Keratinocyte (primary cell): ENCODE results near the gene PTPA. TPM values are rescaled to one million over a fixed set of nuclear protein-coding genes. Genes with fewer than 3 reads are reported as not detected.
A peak's percentile ranks its signal among the peaks of the same experiment; 100 is the strongest.

Experiments used
- DNase-seq: peaks from one replicate; pipeline ENCODE4 v3.0.0-alpha.2; 2011; ENCODE audit warnings: low read depth, missing footprints, low spot score
- FAIRE-seq: peaks from 2 replicates; lab custom pipeline; 2011; peaks lifted over from hg19 to GRCh38; lab: Jason Lieb, UNC
- H2AFZ ChIP-seq: 2 replicates; pipeline ENCODE4 v1.6.0; 2012; ENCODE audit warnings: low read length, control low read depth, inconsistent platforms; ENCODE audit not compliant: control insufficient read depth
- H3K27ac ChIP-seq: 2 replicates; pipeline ENCODE4 v1.5.1; 2011; ENCODE audit warnings: low read length; ENCODE audit not compliant: control insufficient read depth, insufficient read depth
- H3K27me3 ChIP-seq: 3 replicates; pipeline ENCODE4 v1.6.0; 2011; ENCODE audit warnings: low read length; ENCODE audit not compliant: control insufficient read depth, insufficient read depth; ENCODE audit errors: extremely low read depth
- H3K36me3 ChIP-seq, 2 experiments: 2 replicates in 1 of 2; 3 replicates in 1 of 2; pipeline ENCODE4 v1.5.1; 2011; ENCODE audit warnings: low read length in 2 of 2, mild to moderate bottlenecking in 1 of 2; ENCODE audit not compliant: control insufficient read depth in 2 of 2, insufficient read depth in 2 of 2; ENCODE audit errors: extremely low read depth in 1 of 2
- H3K4me1 ChIP-seq: 3 replicates; pipeline ENCODE4 v1.5.1; 2011; ENCODE audit warnings: low read length; ENCODE audit not compliant: control insufficient read depth, insufficient read depth; ENCODE audit errors: extremely low read depth
- H3K4me2 ChIP-seq: 3 replicates; pipeline ENCODE4 v1.6.0; 2011; ENCODE audit warnings: low read depth, low read length; ENCODE audit not compliant: control insufficient read depth, insufficient read depth; ENCODE audit errors: extremely low read depth
- H3K4me3 ChIP-seq, 3 experiments: fragments of 200-600 bp in 1 of 3; sonication (generic) in 1 of 3; 2 replicates in 2 of 3; 3 replicates in 1 of 3; pipeline ENCODE4 v1.5.1; 2011 to 2016; ENCODE audit warnings: low read length in 3 of 3, mild to moderate bottlenecking in 3 of 3, control low read depth in 2 of 3, inconsistent platforms in 1 of 3, low read depth in 1 of 3, mixed read lengths in 1 of 3, mixed run types in 1 of 3, moderate library complexity in 1 of 3; ENCODE audit not compliant: control insufficient read depth in 2 of 3, insufficient read depth in 2 of 3; ENCODE audit errors: extremely low read depth in 1 of 3
- H3K79me2 ChIP-seq: 2 replicates; pipeline ENCODE4 v1.6.0; 2012; ENCODE audit warnings: low read length; ENCODE audit not compliant: control insufficient read depth, insufficient read depth
- H3K9ac ChIP-seq: 3 replicates; pipeline ENCODE4 v1.6.0; 2011; ENCODE audit warnings: low read length; ENCODE audit not compliant: control insufficient read depth, insufficient read depth; ENCODE audit errors: extremely low read depth
- H3K9me1 ChIP-seq: 3 replicates; pipeline ENCODE4 v1.6.0; 2011; ENCODE audit warnings: low read length; ENCODE audit not compliant: control insufficient read depth, insufficient read depth; ENCODE audit errors: extremely low read depth
- H3K9me3 ChIP-seq: 2 replicates; pipeline ENCODE4 v1.5.1; 2012; ENCODE audit warnings: low read depth, low read length; ENCODE audit not compliant: control insufficient read depth
- H4K20me1 ChIP-seq: 3 replicates; pipeline ENCODE4 v1.6.0; 2011; ENCODE audit warnings: low read length; ENCODE audit not compliant: control insufficient read depth, insufficient read depth; ENCODE audit errors: extremely low read depth
- CTCF ChIP-seq, 3 experiments: IDR thresholded peaks in 1 of 3; conservative IDR thresholded peaks in 1 of 3; optimal IDR thresholded peaks in 1 of 3; 2 replicates in 2 of 3; 3 replicates in 1 of 3; pipeline versions ENCODE3 to v1.5.1; 2011; ENCODE audit warnings: low read length in 3 of 3, mild to moderate bottlenecking in 3 of 3, moderate library complexity in 2 of 3, control low read depth in 1 of 3, inconsistent platforms in 1 of 3; ENCODE audit not compliant: insufficient read depth in 2 of 3; ENCODE audit errors: extremely low read depth in 1 of 3
- EZH2 ChIP-seq: IDR thresholded peaks from one replicate; pipeline ENCODE4 v1.6.1; 2012; ENCODE audit warnings: inconsistent platforms, mild to moderate bottlenecking, low read length, moderate library complexity
- dilution Hi-C: fragments of 300-500 bp; cut with MboI; formaldehyde crosslinking; loops from one replicate; pipeline ENCODE4 v1.7.0; 2020; ENCODE audit warnings: low sequenced_read_pairs; ENCODE audit not compliant: extremely low pct_ligation_motif_present
- polyA plus RNA-seq, 5 experiments: library from polyadenylated mRNA; depleted of rRNA in 3 of 5; stranded (reverse) in 3 of 5; stranded (forward) in 1 of 5; unstranded in 1 of 5; fragments of >200 nt; gene quantifications; 1 replicate in 1 of 5; 2 replicates in 3 of 5; 3 replicates in 1 of 5; pipeline versions ENCODE4 v1.2.1 to v1.2.3, GENCODE V29; 2011 to 2012; ENCODE audit warnings: missing spikeins in 2 of 5, low read depth in 1 of 5, low replicate concordance in 1 of 5

PTPA gene
- polyA plus RNA-seq, 1 donor (not counting 4 experiments of a cell fraction or from before 2014, with no cell fraction given), result 98.0 TPM

DNA sequence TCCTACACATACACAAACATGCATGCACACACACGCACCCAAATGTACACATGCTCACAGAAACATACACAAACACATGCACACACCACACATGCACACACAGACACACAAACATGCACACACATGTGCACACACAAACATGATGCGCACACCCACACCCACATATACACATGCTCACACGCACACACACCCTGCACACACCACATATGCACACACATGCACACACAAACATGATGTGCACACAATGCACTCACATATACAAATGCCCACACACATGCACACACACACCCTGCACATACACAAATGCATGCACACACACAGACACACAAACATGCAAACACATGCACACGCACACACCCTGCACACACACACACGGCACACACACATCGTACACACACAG lies 74.2 kb downstream of the PTPA start:
- Histone ChIP-seq H3K4me1 (peaks cover 4% of the 10 kb centered on the region), H3K27ac (no peak overlapping the region), H3K9ac (no peak overlapping the region), H3K9me3 (no peaks in the 10 kb centered on the region), H3K4me2 (no peak overlapping the region), H3K79me2 (no peaks in the 10 kb centered on the region), H2AFZ (no peak overlapping the region), H3K9me1 (no peaks in the 10 kb centered on the region), H3K4me3 (no peak overlapping the region), H3K27me3 (no peaks in the 10 kb centered on the region), H3K36me3 (no peaks in the 10 kb centered on the region), H4K20me1 (no peaks in the 10 kb centered on the region)
- DNase-seq (no peak), FAIRE-seq (no peak)
- dilution Hi-C loops, result no loop called here
- TF ChIP-seq CTCF (optimal IDR thresholded peaks at IDR 0.05 in 1 of 3, IDR thresholded peaks at IDR 0.05 in 1 of 3, conservative IDR thresholded peaks at IDR 0.05 in 1 of 3; ENCODE audit: extremely low read depth in 1 of 3, insufficient read depth in 2 of 3, low read length in 3 of 3), result no peak
- no peak for TF ChIP-seq EZH2

GRCh38 chr9:129185991-129186390 lies 74.8 kb downstream of the PTPA start:
- no peaks in the 10 kb centered on the region for H3K79me2 ChIP-seq
- DNase-seq (no peak), FAIRE-seq (peak; percentile 49)
- no peak overlapping the region for H3K27ac ChIP-seq
- peaks cover 4% of the 10 kb centered on the region for H3K4me1 ChIP-seq
- H3K4me3 ChIP-seq, result no peak overlapping the region
- no peaks in the 10 kb centered on the region for H3K9me1 ChIP-seq
- H3K27me3 ChIP-seq, result no peaks in the 10 kb centered on the region
- dilution Hi-C loops, result no loop called here
- H3K9me3 ChIP-seq, result no peaks in the 10 kb centered on the region
- no peaks in the 10 kb centered on the region for H3K36me3 ChIP-seq
- no peak overlapping the region for H2AFZ ChIP-seq
- TF ChIP-seq EZH2 (no peak), CTCF (optimal IDR thresholded peaks at IDR 0.05 in 1 of 3, IDR thresholded peaks at IDR 0.05 in 1 of 3, conservative IDR thresholded peaks at IDR 0.05 in 1 of 3; ENCODE audit: extremely low read depth in 1 of 3, insufficient read depth in 2 of 3, low read length in 3 of 3) (no peak)
- no peaks in the 10 kb centered on the region for H4K20me1 ChIP-seq
- H3K4me2 ChIP-seq, result no peak overlapping the region
- H3K9ac ChIP-seq, result no peak overlapping the region
